Keratinocyte (primary cell): ENCODE measurements around the gene SSUH2.

Source experiments
- EZH2 ChIP-seq: IDR thresholded peaks from one replicate; pipeline ENCODE4 v1.6.1; 2012; ENCODE audit warnings: inconsistent platforms, mild to moderate bottlenecking, low read length, moderate library complexity
- TF ChIP-seq, protein P1 (sequence below), 3 experiments: IDR thresholded peaks in 1 of 3; conservative IDR thresholded peaks in 1 of 3; optimal IDR thresholded peaks in 1 of 3; 2 replicates in 2 of 3; 3 replicates in 1 of 3; pipeline versions ENCODE3 to v1.5.1; 2011; ENCODE audit warnings: low read length in 3 of 3, mild to moderate bottlenecking in 3 of 3, moderate library complexity in 2 of 3, control low read depth in 1 of 3, inconsistent platforms in 1 of 3; ENCODE audit not compliant: insufficient read depth in 2 of 3; ENCODE audit errors: extremely low read depth in 1 of 3

DNA sequence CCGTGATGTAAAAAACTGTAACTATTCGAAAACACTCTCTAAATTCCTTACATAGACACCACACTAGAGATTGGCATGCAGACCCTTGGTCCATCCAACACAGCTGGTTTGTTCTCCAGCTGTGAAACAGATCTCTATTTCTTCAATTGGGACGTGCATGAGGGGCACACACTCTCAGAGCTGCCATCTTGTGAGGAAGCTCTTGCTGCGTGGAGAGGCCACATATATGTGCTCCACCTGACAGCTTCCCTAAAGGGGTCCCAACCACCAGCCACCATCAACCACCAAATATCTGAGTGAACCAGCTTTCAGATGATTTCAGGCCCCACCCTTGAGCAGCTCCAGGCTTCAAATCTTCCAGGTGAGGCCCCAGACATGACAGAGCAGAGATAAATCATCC, 25.6 kb downstream of the SSUH2 start:
- TF ChIP-seq, protein P1, sequence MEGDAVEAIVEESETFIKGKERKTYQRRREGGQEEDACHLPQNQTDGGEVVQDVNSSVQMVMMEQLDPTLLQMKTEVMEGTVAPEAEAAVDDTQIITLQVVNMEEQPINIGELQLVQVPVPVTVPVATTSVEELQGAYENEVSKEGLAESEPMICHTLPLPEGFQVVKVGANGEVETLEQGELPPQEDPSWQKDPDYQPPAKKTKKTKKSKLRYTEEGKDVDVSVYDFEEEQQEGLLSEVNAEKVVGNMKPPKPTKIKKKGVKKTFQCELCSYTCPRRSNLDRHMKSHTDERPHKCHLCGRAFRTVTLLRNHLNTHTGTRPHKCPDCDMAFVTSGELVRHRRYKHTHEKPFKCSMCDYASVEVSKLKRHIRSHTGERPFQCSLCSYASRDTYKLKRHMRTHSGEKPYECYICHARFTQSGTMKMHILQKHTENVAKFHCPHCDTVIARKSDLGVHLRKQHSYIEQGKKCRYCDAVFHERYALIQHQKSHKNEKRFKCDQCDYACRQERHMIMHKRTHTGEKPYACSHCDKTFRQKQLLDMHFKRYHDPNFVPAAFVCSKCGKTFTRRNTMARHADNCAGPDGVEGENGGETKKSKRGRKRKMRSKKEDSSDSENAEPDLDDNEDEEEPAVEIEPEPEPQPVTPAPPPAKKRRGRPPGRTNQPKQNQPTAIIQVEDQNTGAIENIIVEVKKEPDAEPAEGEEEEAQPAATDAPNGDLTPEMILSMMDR (optimal IDR thresholded peaks at IDR 0.05 in 1 of 3, IDR thresholded peaks at IDR 0.05 in 1 of 3, conservative IDR thresholded peaks at IDR 0.05 in 1 of 3; ENCODE audit: extremely low read depth in 1 of 3, insufficient read depth in 2 of 3, low read length in 3 of 3) = no peak
- no peak for TF ChIP-seq EZH2
